Measurements from ENCODE around the gene PTPN18.

The PTPN18 gene

GRCh38 chr2:130365075-130365474 is 9.2 kb downstream of the PTPN18 start:
- DNase-seq (ENCODE audit: low spot score), result no peak

GRCh38 chr2:130365963-130366362 is 10.1 kb downstream of the PTPN18 start:
- DNase-seq (ENCODE audit: low spot score), result no peak

DNA sequence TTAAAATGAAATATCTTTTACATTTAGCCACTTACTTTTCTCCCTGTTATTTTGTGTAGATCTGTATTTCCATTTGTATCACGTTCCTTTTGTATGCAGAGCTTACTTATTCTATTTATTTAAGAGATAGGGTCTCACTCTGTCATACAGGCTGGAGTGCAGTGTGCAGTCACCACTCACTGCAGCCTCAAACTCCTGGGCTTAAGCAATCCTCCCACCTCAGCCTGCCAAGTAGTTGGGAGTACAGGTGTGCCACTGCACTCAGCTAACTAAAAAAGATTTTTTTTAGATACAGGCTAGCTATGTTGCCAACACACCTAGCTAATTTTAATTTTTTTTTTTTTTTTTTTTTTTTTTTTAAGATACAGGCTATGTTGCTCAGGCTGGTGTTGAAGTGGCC is 10.9 kb downstream of the PTPN18 start:
- no peak for DNase-seq (ENCODE audit: low spot score)

DNA sequence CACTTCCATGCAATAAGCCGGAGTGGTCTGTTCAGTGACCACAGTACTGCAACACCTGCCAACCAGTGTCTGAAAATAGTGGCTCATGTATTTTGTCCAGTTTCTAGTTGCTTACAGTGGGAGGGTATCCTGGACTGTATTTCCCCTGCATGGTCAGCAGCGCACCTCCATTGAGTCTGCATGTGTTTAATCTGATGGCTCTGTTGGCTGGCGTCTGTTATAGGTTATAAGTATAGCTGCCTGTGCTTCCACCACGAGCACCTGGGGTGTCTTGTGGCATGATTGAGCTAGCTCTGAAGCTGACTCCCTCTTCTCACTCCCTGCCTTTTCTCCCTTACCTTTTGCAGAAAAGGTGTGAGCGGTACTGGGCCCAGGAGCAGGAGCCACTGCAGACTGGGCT is 12.9 kb downstream of the PTPN18 start:
- DNase-seq (ENCODE audit: low spot score), result no peak

DNA sequence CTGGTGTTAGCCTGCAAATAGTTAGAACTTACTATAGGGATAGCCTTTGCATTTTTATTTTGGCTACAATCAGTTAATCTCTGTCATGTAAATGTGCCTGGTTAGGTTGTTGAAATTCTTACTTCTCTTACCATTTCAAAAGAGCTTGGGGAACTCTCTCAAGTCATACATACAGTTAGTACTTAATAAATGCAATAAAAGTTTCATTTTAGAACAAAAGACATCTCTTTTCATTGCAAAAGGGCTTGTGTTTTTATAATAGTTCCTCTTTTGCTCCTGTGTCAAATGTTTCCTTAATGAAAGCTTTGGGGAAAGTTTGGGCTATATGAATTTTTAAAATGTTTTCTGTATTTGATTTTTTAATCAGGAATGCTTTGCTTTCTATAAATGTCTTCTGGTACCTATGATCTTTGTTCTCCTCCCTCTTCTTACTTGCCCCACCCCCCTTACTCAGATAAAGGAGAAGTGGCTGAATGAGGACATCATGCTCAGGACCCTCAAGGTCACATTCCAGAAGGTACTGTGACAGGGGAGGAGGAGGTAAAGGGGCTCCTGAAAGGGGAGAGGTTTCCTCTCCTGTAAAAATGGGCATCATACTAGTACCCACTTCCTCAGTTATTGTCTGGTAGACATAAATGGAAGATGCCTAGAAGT is 13.6 kb downstream of the PTPN18 start:
- DNase-seq (ENCODE audit: low spot score), result no peak

- no peak for DNase-seq (ENCODE audit: low spot score)
Measured at GRCh38 chr2:130369965-130370341, 14.1 kb downstream of the PTPN18 start.

GRCh38 chr2:130370490-130370889 is 14.6 kb downstream of the PTPN18 start:
- DNase-seq (ENCODE audit: low spot score), result no peak

GRCh38 chr2:130371723-130372054 is 15.8 kb downstream of the PTPN18 start:
- no peak for DNase-seq (ENCODE audit: low spot score)

DNA sequence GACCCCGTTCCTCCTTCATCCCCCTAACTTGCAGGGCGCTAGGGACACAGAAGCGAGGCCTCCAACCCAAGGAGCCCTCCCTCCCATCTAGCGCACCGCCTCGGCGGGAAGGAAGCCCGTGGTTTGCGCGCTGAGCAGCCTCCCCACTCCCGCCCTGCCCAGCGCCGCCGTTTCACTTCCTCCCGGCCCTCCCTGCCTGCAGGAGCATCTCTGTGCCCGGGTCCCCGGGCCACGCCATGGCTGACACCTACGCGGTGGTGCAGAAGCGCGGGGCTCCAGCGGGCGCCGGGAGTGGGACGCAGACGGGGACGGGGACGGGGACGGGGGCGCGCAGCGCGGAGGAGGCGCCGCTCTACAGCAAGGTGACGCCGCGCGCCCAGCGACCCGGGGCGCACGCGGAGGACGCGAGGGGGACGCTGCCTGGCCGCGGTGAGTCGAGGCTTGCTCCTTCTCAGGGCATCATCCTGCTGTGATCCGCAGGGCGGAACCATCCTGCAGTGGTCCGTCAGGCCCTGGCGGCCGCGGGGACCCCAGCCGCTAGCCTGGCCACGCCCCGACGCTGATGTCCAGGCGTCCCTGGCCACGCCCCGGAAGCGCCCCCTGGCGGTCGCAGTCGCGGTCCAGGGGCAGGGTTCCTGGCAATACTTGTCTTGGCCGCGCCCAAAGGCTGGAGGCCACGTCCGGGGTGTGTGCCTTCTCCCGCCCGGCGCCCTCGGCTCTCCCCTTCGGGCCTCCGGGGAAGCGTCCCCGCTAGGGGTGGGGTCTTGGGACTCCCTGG is 16.4 kb downstream of the PTPN18 start:
- peak; percentile 78 for DNase-seq (ENCODE audit: low spot score)

DNA sequence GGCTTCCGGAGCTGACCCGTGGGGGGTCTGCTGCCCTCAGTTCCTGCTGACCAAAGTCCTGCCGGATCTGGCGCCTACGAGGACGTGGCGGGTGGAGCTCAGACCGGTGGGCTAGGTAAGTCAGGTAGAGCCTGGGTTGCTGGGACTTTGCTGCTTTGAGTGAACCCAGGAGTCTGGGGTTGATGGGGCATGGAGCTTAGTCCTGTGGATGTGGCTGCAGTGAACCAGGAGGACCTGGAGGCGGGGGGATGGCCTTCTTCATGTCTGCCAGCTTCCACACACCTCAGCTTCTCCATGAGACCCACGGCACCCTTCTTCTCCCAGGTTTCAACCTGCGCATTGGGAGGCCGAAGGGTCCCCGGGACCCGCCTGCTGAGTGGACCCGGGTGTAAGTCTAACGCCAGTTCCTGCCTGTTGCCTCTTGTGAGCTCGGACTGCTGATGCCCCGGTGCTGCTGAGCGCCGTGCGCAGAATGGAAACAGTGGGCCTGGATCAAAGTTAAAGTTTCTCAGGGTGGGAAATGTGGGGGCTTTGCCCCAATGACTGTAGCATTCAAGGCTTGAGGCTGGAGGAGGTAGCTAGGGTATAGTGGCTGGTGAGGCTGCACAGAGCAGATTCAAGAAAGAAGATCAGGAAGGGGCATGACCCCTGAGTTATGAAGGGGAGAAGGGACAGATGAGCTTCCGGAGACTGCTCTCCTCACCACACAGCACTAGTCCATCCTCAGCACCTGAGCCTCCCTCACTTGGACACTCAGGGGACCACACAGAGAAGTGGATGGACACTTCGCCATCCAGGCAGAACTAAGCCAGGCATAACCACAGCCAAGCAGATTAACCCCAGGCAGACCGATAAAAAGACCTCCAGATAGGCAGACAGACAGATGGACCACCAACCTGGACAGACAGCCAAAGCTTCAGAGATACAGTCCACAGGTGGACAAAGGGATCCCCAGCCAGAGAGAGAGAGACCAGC is 17.3 kb downstream of the PTPN18 start:
- no peak for DNase-seq (ENCODE audit: low spot score)

DNA sequence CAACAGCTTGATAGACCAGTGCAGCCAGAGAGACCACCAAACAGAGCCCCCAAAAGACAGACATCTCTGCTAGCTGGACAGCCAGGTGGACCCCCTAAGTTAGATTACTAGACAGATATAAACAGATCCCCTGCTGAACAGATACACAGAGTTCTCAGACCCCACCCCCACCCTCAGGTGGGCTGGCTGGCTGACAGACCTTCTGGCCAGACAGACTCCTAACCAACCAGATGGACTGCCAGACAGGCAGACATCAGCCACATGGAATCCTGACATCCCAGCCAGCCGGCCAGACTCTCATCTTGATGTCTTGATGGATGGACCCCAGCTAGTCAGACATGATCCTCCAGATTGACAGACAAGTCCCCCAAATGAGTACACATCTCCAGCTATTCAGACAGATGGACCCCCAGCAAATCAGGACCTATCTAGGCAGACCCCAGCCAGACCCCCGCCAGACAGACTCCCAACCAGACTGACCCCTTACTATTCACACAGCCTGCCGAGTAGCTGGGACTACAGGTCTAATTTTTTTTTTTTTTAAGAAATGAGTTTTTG is 18.0 kb downstream of the PTPN18 start:
- no peak for DNase-seq (ENCODE audit: low spot score)

DNA sequence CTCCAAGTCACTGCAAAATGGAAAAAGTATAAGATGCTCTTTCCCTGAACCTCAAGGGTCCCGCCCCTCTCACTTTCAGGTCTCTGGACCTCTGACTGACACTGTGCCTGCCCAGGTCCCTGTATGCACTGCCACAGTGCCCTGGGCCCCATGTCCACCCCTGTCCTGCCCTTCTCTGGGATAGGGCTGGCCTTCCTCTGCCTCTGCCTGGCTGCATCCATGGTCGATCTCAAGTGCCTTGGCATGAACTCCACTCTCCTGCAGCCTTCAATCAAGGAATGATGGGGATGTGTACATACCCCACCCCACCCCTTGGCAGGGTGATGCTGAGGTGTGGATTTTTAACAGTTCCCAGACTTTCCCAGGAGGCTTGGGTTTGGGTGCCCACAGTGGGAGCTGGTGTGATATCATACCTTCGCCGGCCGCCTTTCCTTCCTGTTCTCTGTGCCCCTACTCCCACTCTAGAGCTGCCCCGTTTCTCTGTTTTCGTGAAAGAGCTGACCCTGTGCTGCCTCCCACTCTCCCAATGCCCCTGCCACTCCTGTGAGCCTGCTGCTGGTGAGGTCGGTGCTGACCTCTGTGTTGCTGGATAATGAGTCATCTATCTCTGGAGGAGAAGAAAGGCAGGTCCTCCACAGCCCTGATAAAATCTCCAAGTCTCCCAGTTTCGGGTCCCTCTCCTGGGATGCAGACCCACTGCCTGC is 18.9 kb downstream of the PTPN18 start:
- no peak for DNase-seq (ENCODE audit: low spot score)

GRCh38 chr2:130375291-130376266 is 19.7 kb downstream of the PTPN18 start:
- no peak for DNase-seq (ENCODE audit: low spot score)

DNA sequence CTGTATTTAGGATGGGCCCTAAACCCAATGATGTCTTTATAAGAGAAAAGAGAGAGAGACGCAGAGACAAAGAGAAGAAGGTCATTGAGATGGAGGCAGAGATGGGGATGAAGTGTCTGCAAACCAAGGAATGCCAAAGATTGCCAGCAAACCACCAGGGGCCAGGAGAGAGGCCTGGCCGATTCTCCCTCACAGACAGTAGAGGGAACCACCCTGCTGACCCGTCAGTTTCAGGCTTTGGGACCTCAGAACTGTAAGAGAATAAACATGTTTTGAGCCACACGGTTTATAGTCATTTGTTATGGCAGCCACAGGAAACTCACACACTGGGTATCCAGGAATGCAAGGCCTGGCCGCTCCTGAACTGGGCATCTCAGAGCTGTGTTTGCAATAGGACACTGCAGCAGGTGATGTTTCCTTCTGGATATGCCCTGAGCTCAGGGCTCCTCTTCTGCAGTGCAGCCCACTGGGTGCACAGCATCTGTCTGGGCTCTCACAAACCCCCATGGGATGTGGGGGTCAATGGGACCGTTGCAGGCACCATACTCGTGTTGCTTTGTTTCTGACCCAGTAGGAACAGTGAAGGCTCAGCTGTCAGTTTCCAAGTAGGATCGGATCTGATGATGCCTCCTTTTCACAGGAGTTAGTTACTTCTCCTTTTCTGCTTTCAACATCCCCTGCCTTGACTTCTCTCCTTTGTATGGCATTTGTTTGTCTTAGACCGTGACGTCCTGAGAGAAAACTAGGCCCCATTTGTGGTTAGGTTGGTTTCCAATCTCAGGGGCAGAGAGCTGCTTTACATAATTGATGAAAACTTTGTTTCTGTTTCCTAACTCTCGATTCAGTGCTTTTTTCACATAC is 20.8 kb downstream of the PTPN18 start:
- DNase-seq (ENCODE audit: low spot score), result no peak

GRCh38 chr2:130377491-130377890 is 21.6 kb downstream of the PTPN18 start:
- DNase-seq (ENCODE audit: low spot score), result no peak

GRCh38 chr2:130378206-130378897 is 22.5 kb downstream of the PTPN18 start:
- no peak for DNase-seq (ENCODE audit: low spot score)

DNA sequence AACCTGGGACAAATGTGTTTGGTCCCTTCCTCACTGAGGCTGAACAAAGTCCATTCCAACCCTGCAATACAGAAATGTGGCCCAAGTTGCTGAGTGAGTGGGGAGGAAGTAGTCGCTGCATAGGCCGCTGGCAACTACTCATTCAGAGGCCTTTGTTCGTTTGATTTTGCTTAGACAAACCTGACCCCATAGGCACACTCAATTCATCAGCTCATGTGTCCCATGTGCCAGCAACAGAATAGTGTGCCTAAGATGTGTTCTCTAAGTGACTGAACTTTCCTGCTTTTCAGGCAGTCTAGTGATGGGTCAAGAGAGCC is 23.0 kb downstream of the PTPN18 start:
- DNase-seq (ENCODE audit: low spot score), result no peak

DNA sequence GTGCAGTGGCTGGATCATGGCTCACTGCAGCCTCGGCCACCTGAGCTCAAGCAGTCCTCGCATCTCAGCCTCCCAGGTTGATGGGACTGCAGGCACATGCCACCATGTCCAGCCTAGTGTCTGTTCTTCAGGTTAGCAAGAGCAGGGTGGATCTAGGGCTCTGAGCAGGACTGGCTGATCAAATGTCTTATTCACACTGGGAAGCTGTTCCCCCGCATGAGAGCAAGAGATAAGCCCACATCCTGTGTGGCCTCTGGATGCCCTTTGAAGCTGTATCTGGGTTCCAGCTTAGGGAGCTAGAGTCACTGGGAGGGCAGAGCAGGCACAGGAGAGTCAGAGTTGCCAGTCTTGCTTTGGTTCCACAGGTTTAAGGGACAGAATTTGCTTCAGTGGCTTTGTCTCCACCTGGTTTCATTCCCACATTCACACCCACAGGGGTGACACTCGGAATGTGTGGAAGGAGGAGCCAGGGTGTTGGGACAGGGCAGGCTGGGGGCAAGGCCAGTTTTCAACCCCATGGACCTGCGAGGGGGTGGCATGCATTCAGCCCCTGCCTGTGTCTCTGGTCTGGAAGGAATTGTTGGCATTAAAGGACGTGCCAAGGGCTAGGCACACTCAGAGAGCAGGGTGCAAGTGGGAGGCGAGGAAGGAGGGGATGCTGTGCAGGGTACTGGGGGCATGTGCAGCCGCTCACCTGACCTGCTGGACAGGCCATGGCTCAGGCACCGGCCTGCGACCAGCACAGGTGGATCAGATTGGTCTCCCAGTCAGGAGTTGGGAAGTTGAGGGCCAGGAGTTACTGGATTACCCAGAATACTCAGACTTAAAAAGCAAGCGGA is 24.5 kb downstream of the PTPN18 start:
- DNase-seq (ENCODE audit: low spot score), result no peak
